ENCODE results near the gene PSME1.

The PSME1 gene

DNA sequence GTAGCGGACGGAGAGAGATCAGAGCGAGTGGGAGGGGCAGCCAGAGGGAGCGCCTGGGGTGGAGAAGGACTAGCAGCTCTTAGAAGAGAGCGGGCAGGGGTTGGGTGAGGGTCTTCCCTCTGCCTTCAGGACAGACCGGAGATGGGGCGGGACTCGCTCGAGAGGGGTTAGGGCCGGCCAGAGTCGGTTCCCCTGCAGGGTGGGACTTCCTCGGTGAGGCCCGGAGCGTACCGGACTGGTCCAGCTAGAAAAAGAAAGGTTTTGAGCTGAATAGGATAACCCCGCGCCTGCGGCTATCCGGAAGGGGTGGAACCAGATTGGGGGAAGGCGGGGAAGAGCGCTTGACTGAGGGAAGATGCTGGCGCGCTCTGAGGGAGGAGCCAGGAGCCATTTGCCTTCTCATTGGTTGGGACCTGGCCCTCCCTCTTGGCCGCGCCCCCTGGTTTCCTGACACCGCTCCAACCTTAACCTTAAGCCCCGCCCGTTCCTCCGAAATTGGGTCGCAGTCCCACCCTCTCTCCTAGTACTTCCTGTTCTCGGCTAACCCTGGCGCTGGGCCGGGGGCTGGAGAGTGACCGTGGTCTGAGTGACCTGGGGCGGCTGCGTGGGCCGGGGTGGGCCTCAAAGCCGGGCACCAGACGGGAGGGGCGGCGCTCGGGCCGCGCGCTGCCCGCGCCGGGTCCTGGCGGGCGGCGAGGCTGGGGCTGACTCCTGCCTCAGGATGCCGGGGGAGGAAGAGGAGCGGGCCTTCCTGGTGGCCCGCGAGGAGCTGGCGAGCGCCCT, 11.2 kb downstream of the PSME1 start, which contains the start of gene RNF31:
Gene RNF31, plus strand, starts transcription at position 521 of the 783 bp plus-strand sequence. Its CDS starts 201 bp downstream, at position 722.
- peak; percentile 99 for DNase-seq (ENCODE audit: low spot score)

DNA sequence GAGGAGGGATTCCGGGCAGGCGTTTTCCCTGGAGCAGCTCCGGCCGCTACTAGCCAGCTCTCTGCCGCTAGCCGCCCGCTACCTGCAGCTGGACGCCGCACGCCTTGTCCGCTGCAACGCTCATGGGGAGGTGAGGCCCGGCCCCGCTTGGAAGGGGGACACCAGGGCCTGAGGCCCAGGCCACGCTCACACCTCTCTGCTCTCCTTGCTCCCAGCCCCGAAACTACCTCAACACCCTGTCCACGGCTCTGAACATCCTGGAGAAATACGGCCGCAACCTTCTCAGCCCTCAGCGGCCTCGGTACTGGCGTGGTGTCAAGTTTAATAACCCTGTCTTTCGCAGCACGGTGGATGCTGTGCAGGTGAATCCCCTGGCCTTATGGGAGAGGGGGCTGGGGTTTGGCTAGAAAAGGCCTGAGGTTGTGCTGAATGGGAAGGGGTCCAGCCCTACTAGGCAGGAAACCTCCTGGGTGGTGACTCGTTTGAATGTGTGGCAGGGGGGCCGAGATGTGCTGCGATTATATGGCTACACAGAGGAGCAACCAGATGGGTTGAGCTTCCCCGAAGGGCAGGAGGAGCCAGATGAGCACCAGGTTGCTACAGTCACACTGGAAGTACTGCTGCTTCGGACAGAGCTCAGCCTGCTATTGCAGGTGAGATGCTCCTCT, 11.9 kb downstream of the PSME1 start:
- DNase-seq (ENCODE audit: low spot score), result no peak

DNA sequence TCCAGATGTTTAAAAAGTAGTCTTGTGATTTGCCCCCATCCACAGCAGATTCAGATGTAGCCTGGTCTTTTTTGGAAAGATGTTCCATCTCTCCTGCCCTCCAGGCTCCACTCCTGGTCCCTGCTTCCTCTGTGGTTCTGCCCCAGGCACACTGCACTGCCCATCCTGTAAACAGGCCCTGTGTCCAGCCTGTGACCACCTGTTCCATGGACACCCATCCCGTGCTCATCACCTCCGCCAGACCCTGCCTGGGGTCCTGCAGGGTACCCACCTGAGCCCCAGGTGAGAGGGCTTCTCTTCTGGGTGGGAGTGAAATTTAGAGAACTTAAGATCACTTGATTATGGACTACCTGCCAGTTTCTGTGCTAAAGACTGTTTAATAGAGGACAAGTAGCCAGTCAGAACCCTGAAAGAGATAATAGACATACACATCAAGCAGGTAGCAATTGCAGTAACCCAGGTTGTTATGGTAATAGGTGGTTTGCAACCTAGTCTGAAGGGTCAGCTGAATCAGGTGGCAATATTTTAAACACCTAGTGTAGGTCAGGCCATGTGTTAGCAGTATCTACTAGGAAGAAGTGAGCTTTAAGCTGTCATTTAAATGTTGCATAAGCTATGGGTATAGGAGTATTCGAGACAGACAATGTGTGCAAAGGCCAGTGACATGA, 13.4 kb downstream of the PSME1 start:
- no peak for DNase-seq (ENCODE audit: low spot score)

DNA sequence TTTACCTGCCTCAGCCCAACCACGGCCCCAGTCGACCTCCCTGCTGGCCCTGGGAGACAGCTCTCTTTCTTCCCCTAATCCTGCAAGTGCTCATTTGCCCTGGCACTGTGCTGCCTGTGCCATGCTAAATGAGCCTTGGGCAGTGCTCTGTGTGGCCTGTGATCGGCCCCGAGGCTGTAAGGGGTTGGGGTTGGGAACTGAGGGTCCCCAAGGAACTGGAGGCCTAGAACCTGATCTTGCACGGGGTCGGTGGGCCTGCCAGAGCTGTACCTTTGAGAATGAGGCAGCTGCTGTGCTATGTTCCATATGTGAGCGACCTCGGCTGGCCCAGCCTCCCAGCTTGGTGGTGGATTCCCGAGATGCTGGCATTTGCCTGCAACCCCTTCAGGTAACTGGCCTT, 14.1 kb downstream of the PSME1 start:
- no peak for DNase-seq (ENCODE audit: low spot score)

DNA sequence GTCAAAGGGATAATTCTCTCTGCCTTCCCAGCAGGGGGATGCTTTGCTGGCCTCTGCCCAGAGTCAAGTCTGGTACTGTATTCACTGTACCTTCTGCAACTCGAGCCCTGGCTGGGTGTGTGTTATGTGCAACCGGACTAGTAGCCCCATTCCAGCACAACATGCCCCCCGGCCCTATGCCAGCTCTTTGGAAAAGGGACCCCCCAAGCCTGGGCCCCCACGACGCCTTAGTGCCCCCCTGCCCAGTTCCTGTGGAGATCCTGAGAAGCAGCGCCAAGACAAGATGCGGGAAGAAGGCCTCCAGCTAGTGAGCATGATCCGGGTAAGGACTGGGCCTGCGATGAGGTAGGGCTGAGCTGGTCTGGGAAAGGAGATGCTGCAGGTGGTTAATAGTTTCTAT, 14.6 kb downstream of the PSME1 start:
- DNase-seq (ENCODE audit: low spot score), result no peak

DNA sequence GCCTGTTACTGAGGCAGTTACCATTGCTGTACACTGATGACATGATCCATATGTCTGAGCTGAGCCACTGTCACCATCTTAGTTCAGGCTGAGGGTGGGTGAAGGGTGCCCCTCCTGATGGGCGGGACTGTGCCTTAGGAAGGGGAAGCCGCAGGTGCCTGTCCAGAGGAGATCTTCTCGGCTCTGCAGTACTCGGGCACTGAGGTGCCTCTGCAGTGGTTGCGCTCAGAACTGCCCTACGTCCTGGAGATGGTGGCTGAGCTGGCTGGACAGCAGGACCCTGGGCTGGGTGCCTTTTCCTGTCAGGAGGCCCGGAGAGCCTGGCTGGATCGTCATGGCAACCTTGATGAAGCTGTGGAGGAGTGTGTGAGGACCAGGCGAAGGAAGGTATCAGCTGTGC, 15.0 kb downstream of the PSME1 start:
- DNase-seq (ENCODE audit: low spot score), result no peak

DNA sequence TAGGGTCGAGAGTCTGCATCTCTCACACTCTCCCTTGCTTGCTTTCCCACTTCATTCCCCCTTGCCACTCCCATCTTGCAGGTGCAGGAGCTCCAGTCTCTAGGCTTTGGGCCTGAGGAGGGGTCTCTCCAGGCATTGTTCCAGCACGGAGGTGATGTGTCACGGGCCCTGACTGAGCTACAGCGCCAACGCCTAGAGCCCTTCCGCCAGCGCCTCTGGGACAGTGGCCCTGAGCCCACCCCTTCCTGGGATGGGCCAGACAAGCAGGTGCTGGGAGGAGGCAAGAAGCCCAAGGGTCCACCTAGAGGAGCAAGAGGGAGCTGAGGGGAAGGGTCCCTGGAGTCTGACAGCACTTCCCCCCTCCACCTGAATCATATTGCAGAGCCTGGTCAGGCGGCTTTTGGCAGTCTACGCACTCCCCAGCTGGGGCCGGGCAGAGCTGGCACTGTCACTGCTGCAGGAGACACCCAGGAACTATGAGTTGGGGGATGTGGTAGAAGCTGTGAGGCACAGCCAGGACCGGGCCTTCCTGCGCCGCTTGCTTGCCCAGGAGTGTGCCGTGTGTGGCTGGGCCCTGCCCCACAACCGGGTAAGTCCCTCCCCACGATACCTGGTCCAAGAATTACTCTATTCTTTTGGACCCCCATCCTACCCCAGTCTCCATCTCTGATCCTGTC, 15.5 kb downstream of the PSME1 start:
- no peak for DNase-seq (ENCODE audit: low spot score)

DNA sequence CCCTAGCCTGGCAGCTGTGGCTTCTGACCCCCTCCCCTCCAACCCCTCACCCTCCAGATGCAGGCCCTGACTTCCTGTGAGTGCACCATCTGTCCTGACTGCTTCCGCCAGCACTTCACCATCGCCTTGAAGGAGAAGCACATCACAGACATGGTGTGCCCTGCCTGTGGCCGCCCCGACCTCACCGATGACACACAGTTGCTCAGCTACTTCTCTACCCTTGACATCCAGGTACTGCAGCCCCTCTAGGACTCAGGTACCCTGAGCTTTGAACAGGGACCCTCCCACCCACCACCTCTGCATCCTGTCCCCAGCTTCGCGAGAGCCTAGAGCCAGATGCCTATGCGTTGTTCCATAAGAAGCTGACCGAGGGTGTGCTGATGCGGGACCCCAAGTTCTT, 19.1 kb downstream of the PSME1 start:
- no peak for DNase-seq (ENCODE audit: low spot score)

DNA sequence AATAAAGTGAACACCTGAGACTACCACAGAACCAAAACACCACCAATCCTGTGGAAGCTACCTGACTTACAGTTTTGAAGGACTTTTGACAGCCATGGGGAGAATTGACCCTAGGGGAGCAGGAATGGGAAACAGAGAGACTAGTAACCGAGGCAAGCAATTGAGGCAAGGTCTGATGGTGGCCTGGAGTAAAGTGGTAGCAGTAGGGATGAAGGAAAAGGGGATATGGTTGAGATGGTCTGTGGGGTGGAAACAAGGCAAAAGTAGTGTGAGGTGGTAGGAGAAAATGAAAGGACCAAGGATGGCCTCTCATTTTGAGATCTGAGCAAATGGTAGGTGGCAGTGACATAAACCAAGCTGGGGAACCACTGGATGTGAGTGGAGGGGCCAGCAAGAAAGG, 20.8 kb downstream of the PSME1 start:
- no peak for DNase-seq (ENCODE audit: low spot score)

DNA sequence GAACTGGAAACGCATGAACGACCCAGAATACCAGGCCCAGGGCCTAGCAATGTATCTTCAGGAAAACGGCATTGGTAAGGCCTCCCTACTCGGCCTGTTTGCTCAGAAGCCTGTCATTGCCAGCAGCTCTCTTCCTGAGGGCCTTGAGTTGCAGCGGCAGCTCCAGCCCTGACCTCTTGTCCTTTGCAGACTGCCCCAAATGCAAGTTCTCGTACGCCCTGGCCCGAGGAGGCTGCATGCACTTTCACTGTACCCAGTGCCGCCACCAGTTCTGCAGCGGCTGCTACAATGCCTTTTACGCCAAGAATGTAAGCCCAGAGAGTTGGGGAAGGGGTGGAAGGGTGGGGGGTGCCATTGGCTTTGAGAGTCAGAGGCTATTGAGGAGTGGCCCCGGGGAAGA, 21.3 kb downstream of the PSME1 start:
- DNase-seq (ENCODE audit: low spot score), result no peak

DNA sequence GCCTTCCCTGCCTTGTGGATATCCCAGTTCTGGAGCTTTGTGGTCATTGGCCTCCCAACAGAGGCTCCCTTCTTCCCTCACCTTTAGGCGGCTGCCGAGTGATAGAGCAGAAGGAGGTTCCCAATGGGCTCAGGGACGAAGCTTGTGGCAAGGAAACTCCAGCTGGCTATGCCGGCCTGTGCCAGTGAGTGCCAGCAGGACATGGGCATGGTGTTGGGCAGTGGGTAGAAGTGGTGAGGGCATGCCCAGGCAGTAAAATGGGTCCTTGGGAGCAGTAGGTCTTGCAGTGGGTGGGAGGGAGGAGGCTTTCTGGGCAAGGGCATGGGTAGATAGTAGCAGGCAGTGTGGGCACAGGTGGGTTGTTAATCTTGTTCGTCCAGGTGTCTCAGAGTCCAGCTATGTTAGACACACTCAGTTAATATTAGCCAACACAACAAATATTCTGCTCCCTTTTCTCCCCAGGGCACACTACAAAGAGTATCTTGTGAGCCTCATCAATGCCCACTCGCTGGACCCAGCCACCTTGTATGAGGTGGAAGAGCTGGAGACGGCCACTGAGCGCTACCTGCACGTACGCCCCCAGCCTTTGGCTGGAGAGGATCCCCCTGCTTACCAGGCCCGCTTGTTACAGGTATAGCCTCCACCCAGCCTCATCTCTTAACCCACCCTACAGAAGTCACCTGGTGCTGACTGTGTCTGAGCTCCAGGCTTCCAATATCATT, 23.9 kb downstream of the PSME1 start:
- DNase-seq (ENCODE audit: low spot score), result no peak

DNA sequence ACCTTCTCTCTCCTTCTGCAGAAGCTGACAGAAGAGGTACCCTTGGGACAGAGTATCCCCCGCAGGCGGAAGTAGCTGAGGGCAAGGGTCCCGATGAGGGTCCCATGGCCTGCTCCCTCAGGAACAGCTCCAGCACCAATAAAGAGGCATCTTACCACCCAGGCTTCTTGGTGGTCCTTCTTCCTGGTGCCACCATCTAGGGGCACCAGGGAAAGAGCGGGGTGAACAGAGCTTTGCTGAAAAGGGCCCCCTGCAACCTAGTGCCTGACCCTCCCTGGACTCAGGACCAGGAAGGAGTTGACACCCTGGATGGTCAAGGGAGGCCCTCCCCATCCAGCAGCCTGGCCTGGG, 24.5 kb downstream of the PSME1 start:
- DNase-seq (ENCODE audit: low spot score), result no peak

DNA sequence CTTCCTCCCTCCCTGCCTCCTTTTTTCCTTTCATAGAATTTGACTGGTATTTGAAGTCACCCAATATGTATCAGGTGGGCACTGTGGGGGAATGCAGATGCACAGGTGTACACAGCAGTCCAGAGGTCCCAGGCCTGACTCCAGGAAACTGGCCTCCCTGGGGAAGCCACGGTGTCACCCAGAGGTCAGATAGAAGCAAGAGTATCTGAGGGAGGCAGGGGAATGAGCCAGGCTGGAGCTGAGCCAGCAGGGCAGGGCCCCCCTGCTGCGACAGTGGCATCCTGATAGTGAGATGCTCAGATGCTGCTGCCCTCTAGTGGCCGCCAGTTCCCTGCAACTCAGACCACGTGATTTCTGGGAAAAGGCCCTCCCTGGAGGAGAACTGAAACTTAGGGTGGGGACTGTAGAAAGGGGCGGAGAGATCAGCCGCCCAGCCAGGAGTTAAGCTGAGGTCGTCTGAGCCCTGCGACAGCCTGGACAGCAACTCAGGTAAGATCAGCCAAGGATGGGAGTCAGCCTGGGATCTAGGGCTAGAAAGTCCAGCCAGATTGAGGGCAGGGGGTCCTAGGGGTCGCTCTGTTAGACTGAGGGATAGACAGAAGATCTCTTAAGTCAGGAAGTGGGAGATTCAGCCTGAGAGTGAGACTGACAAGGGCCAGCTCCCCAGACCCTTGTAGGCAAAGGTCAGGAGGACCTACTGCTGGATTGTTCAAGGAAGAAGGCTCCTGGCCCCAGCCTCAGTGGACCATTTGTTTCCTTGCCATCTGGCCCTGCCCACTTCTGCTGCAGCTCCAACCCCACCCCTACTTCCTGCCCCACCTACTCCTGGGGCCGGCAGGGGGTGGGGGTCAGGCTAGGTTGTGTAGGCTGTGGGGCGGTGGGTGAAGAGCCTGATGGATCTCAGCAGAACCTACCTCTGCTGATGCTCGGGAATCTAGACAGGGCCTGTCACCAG, 25.1 kb downstream of the PSME1 start, which contains the start of gene IRF9:
Gene IRF9, plus strand, starts transcription at position 416 of the 955 bp plus-strand sequence. CDS start 880 bp downstream, outside the sequence.
- peak; percentile 96 for DNase-seq (ENCODE audit: low spot score)

DNA sequence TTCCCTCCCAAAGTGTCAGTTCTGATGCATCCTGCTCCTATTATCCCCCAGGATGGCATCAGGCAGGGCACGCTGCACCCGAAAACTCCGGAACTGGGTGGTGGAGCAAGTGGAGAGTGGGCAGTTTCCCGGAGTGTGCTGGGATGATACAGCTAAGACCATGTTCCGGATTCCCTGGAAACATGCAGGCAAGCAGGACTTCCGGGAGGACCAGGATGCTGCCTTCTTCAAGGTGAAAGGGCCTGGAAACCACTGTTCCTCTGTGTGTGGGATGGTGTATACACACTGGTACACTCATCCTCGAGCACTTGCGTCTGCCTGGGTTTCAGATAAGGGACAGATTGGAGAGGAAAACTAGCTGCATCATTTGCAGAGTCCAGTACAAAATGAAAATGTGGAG, 26.1 kb downstream of the PSME1 start:
- DNase-seq (ENCODE audit: low spot score), result no peak

DNA sequence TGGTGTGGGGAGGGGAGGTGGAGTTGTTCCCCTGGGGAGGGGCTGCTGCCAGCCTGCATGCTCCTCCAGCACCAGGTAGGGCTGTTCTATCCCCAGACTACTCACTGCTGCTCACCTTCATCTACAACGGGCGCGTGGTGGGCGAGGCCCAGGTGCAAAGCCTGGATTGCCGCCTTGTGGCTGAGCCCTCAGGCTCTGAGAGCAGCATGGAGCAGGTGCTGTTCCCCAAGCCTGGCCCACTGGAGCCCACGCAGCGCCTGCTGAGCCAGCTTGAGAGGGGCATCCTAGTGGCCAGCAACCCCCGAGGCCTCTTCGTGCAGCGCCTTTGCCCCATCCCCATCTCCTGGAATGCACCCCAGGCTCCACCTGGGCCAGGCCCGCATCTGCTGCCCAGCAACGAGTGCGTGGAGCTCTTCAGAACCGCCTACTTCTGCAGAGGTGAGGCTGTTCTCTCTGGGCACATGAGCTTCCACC, 28.6 kb downstream of the PSME1 start:
- DNase-seq (ENCODE audit: low spot score), result no peak

DNA sequence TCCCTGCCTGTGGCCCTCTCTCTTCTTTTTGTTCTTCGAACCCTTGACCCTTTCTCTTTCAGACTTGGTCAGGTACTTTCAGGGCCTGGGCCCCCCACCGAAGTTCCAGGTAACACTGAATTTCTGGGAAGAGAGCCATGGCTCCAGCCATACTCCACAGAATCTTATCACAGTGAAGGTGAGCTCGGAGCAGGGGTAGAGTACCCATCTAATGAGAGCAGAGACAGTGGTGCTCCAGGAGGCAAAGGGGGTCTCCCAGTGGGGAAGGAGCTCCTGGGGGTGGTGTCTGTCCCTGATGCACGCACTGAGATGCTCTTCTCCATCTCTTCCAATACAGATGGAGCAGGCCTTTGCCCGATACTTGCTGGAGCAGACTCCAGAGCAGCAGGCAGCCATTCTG, 29.8 kb downstream of the PSME1 start:
- no peak for DNase-seq (ENCODE audit: low spot score)

DNA sequence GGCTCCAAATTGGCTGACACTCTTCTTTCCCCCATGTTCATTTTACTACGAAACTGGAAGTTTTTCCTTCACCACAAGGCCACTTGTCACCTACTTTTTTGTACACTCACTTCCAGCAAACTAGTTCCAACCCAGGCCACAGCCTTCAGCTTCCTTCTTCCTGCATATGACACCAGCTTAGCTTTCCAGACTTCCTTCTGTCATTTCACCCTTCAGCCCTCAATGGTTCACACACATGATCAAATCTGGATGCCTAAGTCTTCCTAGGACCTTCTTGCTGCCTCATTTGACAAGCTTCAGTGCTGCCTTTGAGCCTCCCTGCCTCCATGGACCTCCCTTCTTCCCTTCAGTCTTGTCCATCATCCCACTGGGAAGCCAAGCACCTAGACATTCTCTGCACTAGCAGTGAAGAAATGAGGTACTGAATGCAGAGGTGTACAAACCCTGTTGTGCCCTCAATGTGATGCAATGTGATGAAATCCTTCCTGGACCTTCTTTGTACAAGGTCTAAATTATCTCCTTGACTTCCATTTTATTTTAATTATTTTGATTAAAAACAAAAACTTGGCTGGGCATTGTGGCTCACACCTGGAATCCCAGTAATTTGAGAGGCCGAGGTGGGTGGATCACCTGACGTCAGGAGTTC, 31.6 kb downstream of the PSME1 start:
- DNase-seq (ENCODE audit: low spot score), result no peak

DNA sequence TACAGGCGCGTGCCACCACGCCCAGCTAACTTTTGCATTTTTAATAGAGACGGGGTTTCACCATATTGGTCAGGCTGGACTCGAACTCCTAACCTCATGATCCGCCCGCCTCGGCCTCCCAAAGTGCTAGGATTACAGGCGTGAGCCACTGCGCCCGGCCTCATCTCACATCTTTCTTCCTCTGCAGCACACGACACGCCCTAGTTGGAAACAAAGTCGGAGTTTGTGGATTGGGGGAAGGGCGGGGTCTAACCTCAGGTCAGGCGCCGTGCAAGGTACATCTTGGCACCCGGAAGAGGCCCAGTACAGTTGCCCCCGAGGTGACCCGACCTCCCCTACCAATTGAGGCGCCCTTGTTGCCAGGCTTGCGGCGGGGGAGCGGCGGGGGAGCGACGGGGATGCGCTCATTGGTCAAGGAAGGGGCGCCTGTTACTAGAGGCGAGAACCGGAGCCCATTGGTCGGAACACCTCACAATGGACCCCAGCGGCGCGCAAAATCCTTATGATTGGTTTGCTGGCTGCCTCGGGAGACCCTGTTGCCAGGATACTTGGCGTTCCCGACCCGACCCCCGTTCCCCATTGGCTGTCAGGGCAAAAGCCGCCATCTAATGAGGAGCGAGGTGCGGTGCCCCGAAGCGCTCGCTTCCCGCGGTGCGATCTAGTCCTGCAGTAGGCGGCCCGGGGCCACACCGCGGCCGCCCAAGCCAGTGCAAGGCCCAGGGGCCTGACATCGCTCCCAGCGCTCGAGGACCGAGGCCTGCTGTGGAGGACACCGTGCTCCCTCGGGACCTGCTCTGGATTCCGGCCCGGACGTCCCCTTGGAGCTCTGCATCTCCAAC, 35.6 kb downstream of the PSME1 start, which contains the start of gene REC8:
Gene REC8, plus strand, starts transcription at position 659 of the 839 bp plus-strand sequence. CDS start 473 bp downstream, outside the sequence.
- peak; percentile 94 for DNase-seq (ENCODE audit: low spot score)
